RWPE2 (cell line): ENCODE data around the gene GPSM1.

Source experiments
- ATAC-seq: fragments of 200-7000 bp; cut with Tn5 transposase; 3 replicates; pipeline ENCODE4 v1.9.1; 2021; ENCODE audit warnings: low read depth
- DNase-seq: peaks from one replicate; pipeline ENCODE4 v3.0.0-alpha.2; 2020; ENCODE audit warnings: low spot score
- H3K27ac ChIP-seq: fragments of 450-650 bp; 2 replicates; pipeline ENCODE4 v1.5.1; 2017; ENCODE audit warnings: mild to moderate bottlenecking; ENCODE audit not compliant: poor library complexity, severe bottlenecking
- H3K27me3 ChIP-seq: fragments of 250-450 bp; sonication (Bioruptor Pico); 2 replicates; pipeline ENCODE4 v1.5.1; 2021; ENCODE audit warnings: mild to moderate bottlenecking, moderate library complexity; ENCODE audit not compliant: insufficient read depth, poor library complexity, severe bottlenecking
- H3K36me3 ChIP-seq: fragments of 250-450 bp; sonication (Bioruptor Pico); 2 replicates; pipeline ENCODE4 v1.5.1; 2020; ENCODE audit warnings: low read depth, mild to moderate bottlenecking, moderate library complexity
- H3K4me1 ChIP-seq: fragments of 250-450 bp; sonication (Bioruptor Pico); 2 replicates; pipeline ENCODE4 v1.5.1; 2021; ENCODE audit warnings: mild to moderate bottlenecking, moderate library complexity; ENCODE audit not compliant: insufficient read depth, poor library complexity, severe bottlenecking
- H3K4me3 ChIP-seq: fragments of 250-450 bp; sonication (Bioruptor Pico); 2 replicates; pipeline ENCODE4 v1.5.1; 2021; ENCODE audit warnings: mild to moderate bottlenecking, moderate library complexity; ENCODE audit not compliant: severe bottlenecking
- H3K9me3 ChIP-seq: fragments of 250-450 bp; sonication (Bioruptor Pico); 2 replicates; pipeline ENCODE4 v1.5.1; 2021; ENCODE audit warnings: mild to moderate bottlenecking, moderate library complexity; ENCODE audit not compliant: severe bottlenecking
- CTCF ChIP-seq: fragments of 450-650 bp; IDR thresholded peaks from one replicate; pipeline ENCODE4 v1.5.1; 2017; ENCODE audit warnings: mild to moderate bottlenecking, moderate library complexity; ENCODE audit not compliant: poor library complexity, severe bottlenecking

Gene GPSM1

GRCh38 chr9:136352682-136353081, 25.3 kb downstream of the GPSM1 start:
- DNase-seq: no peak

DNA sequence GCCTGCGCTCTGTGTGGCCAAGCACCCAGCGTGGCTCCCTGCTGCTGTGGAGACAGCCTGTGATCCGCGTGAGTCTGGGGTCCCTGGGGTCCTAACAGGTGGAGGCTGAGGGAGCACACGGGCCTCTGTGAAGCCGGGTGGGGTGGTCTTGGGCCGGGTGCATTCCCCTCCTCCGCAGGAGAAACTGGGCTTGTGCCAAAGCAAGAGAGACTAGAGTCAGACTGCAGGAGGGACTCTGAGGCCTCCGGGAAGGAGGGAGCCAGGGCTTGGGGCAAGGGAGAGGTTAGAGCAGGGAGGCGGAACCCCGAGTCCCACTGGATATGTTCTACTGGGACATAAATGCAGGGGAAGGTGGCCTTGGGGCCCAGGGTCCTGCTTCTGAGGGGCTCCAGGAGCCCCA, 25.7 kb downstream of the GPSM1 start:
- no peaks in the 10 kb centered on the region for H3K4me1 ChIP-seq
- H3K27me3 ChIP-seq: no peaks in the 10 kb centered on the region
- TF ChIP-seq CTCF: no peak
- no peaks in the 10 kb centered on the region for H3K36me3 ChIP-seq
- H3K9me3 ChIP-seq: no peaks in the 10 kb centered on the region
- no peak overlapping the region for H3K27ac ChIP-seq
- no peak for DNase-seq
- no peak for ATAC-seq
- H3K4me3 ChIP-seq: no peak overlapping the region

More at GRCh38 chr9:136352682-136353081, 25.3 kb downstream of the GPSM1 start:
- H3K4me3 ChIP-seq: no peak overlapping the region
- TF ChIP-seq CTCF: no peak
- H3K27ac ChIP-seq: no peak overlapping the region
- no peaks in the 10 kb centered on the region for H3K27me3 ChIP-seq
- no peaks in the 10 kb centered on the region for H3K4me1 ChIP-seq
- H3K36me3 ChIP-seq: no peaks in the 10 kb centered on the region
- no peak for ATAC-seq
- H3K9me3 ChIP-seq: no peaks in the 10 kb centered on the region

GRCh38 chr9:136353757-136354488, 26.6 kb downstream of the GPSM1 start:
- DNase-seq: no peak
- no peak for ATAC-seq
- H3K36me3 ChIP-seq: no peaks in the 10 kb centered on the region
- TF ChIP-seq CTCF: no peak
- H3K9me3 ChIP-seq: no peaks in the 10 kb centered on the region
- no peak overlapping the region for H3K27ac ChIP-seq
- H3K27me3 ChIP-seq: no peaks in the 10 kb centered on the region
- H3K4me1 ChIP-seq: no peaks in the 10 kb centered on the region
- no peak overlapping the region for H3K4me3 ChIP-seq

- TF ChIP-seq CTCF: no peak
- Histone ChIP-seq H3K4me1 (no peaks in the 10 kb centered on the region), H3K4me3 (no peak overlapping the region), H3K9me3 (no peaks in the 10 kb centered on the region), H3K36me3 (no peaks in the 10 kb centered on the region), H3K27ac (no peak overlapping the region), H3K27me3 (no peaks in the 10 kb centered on the region)
- DNase-seq (no peak), ATAC-seq (peak; percentile 35)
Observed at GRCh38 chr9:136354592-136355085, 27.3 kb downstream of the GPSM1 start.
